Stimulated activated CD4-positive, alpha-beta T cell treated with anti-CD3 and anti-CD28 coated beads, Interleukin-4, amount 100 ng/mL, for 4 hours (primary cell): ENCODE results near the gene C11orf58.

Experiments used
- DNase-seq, 2 experiments: peaks; one replicate each; pipeline ENCODE4 v3.0.0-alpha.2; 2020

The C11orf58 gene

GRCh38 chr11:16769386-16769785 is 30.9 kb downstream of the C11orf58 start:
- no peak for DNase-seq

- no peak for DNase-seq
Observed at GRCh38 chr11:16770016-16770415, 31.6 kb downstream of the C11orf58 start.

GRCh38 chr11:16771350-16772140 is 33.1 kb downstream of the C11orf58 start:
- no peak for DNase-seq

GRCh38 chr11:16772141-16772512 is 33.7 kb downstream of the C11orf58 start:
- DNase-seq = no peak

GRCh38 chr11:16773981-16774935 is 35.8 kb downstream of the C11orf58 start:
- DNase-seq = no peak

- no peak for DNase-seq
Observed at GRCh38 chr11:16774936-16775613, 36.6 kb downstream of the C11orf58 start.

GRCh38 chr11:16775614-16776283 is 37.3 kb downstream of the C11orf58 start:
- no peak for DNase-seq

GRCh38 chr11:16776711-16777612 is 38.5 kb downstream of the C11orf58 start:
- DNase-seq = no peak

- no peak for DNase-seq
Observed at GRCh38 chr11:16777613-16777975, 39.1 kb downstream of the C11orf58 start.

GRCh38 chr11:16778286-16778685 is 39.8 kb downstream of the C11orf58 start:
- DNase-seq = no peak

- no peak for DNase-seq
Observed at GRCh38 chr11:16778876-16779275, 40.4 kb downstream of the C11orf58 start.

- DNase-seq = no peak
Observed at GRCh38 chr11:16779436-16779835, 41.0 kb downstream of the C11orf58 start.

- no peak for DNase-seq
Observed at GRCh38 chr11:16780146-16780545, 41.7 kb downstream of the C11orf58 start.

- no peak for DNase-seq
Observed at GRCh38 chr11:16780698-16781550, 42.5 kb downstream of the C11orf58 start.

- DNase-seq = no peak
Observed at GRCh38 chr11:16781936-16782919, 43.8 kb downstream of the C11orf58 start.

- no peak for DNase-seq
Observed at GRCh38 chr11:16783321-16783801, 44.9 kb downstream of the C11orf58 start.

GRCh38 chr11:16784097-16784496 is 45.6 kb downstream of the C11orf58 start:
- no peak for DNase-seq

- DNase-seq = no peak
Observed at GRCh38 chr11:16784666-16785065, 46.2 kb downstream of the C11orf58 start.

- peak; percentile 34 for DNase-seq
Observed at GRCh38 chr11:16785520-16786128, 47.2 kb downstream of the C11orf58 start.
